ENCODE measurements around the gene TACC3.
"Not testable (repeated sequence)": the region's sequence is repeated elsewhere in the genome, so short reads cannot be mapped to it uniquely, and the experiment has no call there.

The TACC3 gene

GRCh38 chr4:1693131-1693896 lies 28.0 kb upstream of the TACC3 start:
- peak; percentile 67 for DNase-seq
- no peaks in the 10 kb centered on the region for H3K9me3 ChIP-seq
- TF ChIP-seq CTCF (IDR thresholded peaks at IDR 0.05; ENCODE audit: low read depth, low read length), result peak; percentile 98
- H3K27me3 ChIP-seq, result no peaks in the 10 kb centered on the region
- peaks cover 69% of the 10 kb centered on the region for H3K36me3 ChIP-seq
- no peaks in the 10 kb centered on the region for H3K4me1 ChIP-seq
- no peak overlapping the region for H3K4me3 ChIP-seq (ENCODE audit: low read depth, low read length)

- peaks cover 78% of the 10 kb centered on the region for H3K36me3 ChIP-seq
- no peak overlapping the region for H3K4me3 ChIP-seq (ENCODE audit: low read depth, low read length)
- no peaks in the 10 kb centered on the region for H3K27me3 ChIP-seq
These were observed 25.4 kb upstream of the TACC3 start for GRCh38 chr4:1695913-1696312.

GRCh38 chr4:1701671-1702070 lies 19.6 kb upstream of the TACC3 start:
- not testable (repeated sequence) for H3K9me3 ChIP-seq; DNase-seq; H3K4me1 ChIP-seq; H3K27me3 ChIP-seq; H3K4me3 ChIP-seq (ENCODE audit: low read depth, low read length)
- peaks cover 73% of the 10 kb centered on the region for H3K36me3 ChIP-seq

More at GRCh38 chr4:1695913-1696312, 25.4 kb upstream of the TACC3 start:
- Histone ChIP-seq H3K9me3 (no peaks in the 10 kb centered on the region), H3K4me1 (no peaks in the 10 kb centered on the region)
- DNase-seq, result no peak
- no peak for TF ChIP-seq CTCF (IDR thresholded peaks at IDR 0.05; ENCODE audit: low read depth, low read length)

- no peak for TF ChIP-seq CTCF (IDR thresholded peaks at IDR 0.05; ENCODE audit: low read depth, low read length)
- Histone ChIP-seq H3K4me3 (ENCODE audit: low read depth, low read length) (no peak overlapping the region), H3K27me3 (no peaks in the 10 kb centered on the region), H3K36me3 (peaks cover 60% of the 10 kb centered on the region), H3K9me3 (no peaks in the 10 kb centered on the region), H3K4me1 (peaks cover 2% of the 10 kb centered on the region; the same call in 1 of the 2 replicates)
- no peak for DNase-seq
These were observed 17.5 kb upstream of the TACC3 start for GRCh38 chr4:1703867-1704266.

DNA sequence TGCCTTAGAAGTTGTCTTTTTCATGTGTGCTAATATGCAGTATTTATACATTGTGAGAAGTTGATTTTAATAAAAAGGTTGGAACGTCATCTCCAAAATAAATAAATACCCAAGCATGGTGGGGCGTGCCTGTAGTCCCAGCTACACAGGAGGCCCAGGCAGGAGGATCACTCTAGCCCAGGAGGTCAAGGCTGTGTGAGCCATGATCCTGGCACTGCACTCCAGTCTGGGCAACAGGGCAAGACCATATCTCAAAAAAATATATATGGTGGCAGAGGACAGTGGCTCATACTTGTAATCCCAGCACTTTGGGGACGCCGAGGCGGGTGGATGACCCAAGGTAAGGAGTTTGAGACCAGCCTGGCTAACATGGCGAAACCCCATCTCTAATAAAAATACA lies 15.6 kb upstream of the TACC3 start:
- no peak for TF ChIP-seq CTCF (IDR thresholded peaks at IDR 0.05; ENCODE audit: low read depth, low read length)
- Histone ChIP-seq H3K9me3 (no peaks in the 10 kb centered on the region), H3K27me3 (no peaks in the 10 kb centered on the region), H3K4me3 (ENCODE audit: low read depth, low read length) (no peak overlapping the region), H3K4me1 (peaks cover 6% of the 10 kb centered on the region), H3K36me3 (peaks cover 56% of the 10 kb centered on the region)
- no peak for DNase-seq

DNA sequence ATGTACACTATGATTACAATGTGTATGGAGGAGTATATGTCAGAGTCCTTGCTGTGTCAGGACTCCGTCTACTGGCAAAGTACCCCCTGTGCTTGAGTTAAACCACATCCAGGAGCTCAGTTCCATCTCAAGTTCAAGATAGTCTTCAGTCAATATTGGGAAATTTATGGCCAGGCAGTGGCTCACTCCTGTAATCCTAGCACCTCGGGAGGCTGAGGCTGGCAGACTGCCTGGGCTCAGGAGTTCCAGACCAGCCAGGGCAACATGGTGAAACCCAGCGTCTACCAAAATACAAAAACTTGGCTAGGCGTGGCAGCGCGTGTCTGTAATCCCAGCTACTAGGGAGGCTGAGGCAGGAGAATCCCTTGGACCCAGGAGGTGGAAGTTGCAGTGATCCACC lies 15.0 kb upstream of the TACC3 start:
- H3K27me3 ChIP-seq, result no peaks in the 10 kb centered on the region
- no peak overlapping the region for H3K4me3 ChIP-seq (ENCODE audit: low read depth, low read length)
- TF ChIP-seq CTCF (IDR thresholded peaks at IDR 0.05; ENCODE audit: low read depth, low read length), result no peak
- peaks cover 6% of the 10 kb centered on the region for H3K4me1 ChIP-seq
- H3K36me3 ChIP-seq, result peaks cover 56% of the 10 kb centered on the region
- DNase-seq, result no peak
- no peaks in the 10 kb centered on the region for H3K9me3 ChIP-seq

All from BE2C (cell line).